Sigmoid colon (tissue), 7 donors: ENCODE data around the gene ZSCAN30. TPM values are rescaled to one million over a fixed set of nuclear protein-coding genes. Genes with fewer than 3 reads are reported as not detected.

Experiments
- DNase-seq: peaks from one replicate; pipeline ENCODE4 v3.0.0-alpha.2; 2019
- H3K27ac ChIP-seq, 4 donors: fragments of 200-600 bp; sonication (generic); one replicate each; pipeline ENCODE4 v1.5.1; 2016 to 2019; ENCODE audit warnings: mild to moderate bottlenecking in 1 of 4
- H3K27me3 ChIP-seq, 3 donors: fragments of 200-600 bp; sonication (generic); one replicate each; pipeline ENCODE4 v1.5.1; 2019; ENCODE audit warnings: mild to moderate bottlenecking in 1 of 3
- H3K36me3 ChIP-seq, 4 donors: fragments of 200-600 bp; sonication (generic); one replicate each; pipeline ENCODE4 v1.5.1; 2016 to 2019
- H3K4me1 ChIP-seq, 4 donors: fragments of 200-600 bp; sonication (generic); one replicate each; pipeline ENCODE4 v1.5.1; 2017 to 2019
- H3K4me3 ChIP-seq, 4 donors: fragments of 200-600 bp; sonication (generic); one replicate each; pipeline ENCODE4 v1.5.1; 2017 to 2019; ENCODE audit warnings: mild to moderate bottlenecking in 2 of 4, moderate library complexity in 1 of 4
- H3K9me3 ChIP-seq, 4 donors: fragments of 200-600 bp in 3 of 4; sonication (generic) in 3 of 4; one replicate each; pipeline versions ENCODE4 v1.5.1 to v1.6.1; 2013 to 2019
- EP300 ChIP-seq, 4 donors: sonication (generic); formaldehyde crosslinking; IDR thresholded peaks; one replicate each; pipeline ENCODE4 v1.6.1; 2017; ENCODE audit warnings: antibody characterized with exemption in 4 of 4
- POLR2A ChIP-seq, 2 donors: fragments of 450-650 bp; IDR thresholded peaks; one replicate each; pipeline ENCODE4 v1.6.1; 2016; ENCODE audit warnings: antibody characterized with exemption in 2 of 2, mild to moderate bottlenecking in 2 of 2, moderate library complexity in 2 of 2
- POLR2AphosphoS5 ChIP-seq, 4 donors: sonication (generic); formaldehyde crosslinking; IDR thresholded peaks; one replicate each; pipeline ENCODE4 v1.6.1; 2017; ENCODE audit warnings: antibody characterized with exemption in 4 of 4
- WGBS, 2 donors: extraction: QIAGEN DNeasy Blood & Tissue Kit; methylation state at CpG; one replicate each; pipeline ENCODE4 v1.1.7; 2013; 5-methylcytosine and 5-hydroxymethylcytosine counted together
- intact Hi-C: fragments of 100-400 bp; cut with DNase I; formaldehyde crosslinking; loops from one replicate; pipeline ENCODE4 v1.15.1; 2023
- polyA plus RNA-seq, 3 donors: library from polyadenylated mRNA; stranded (reverse); fragments of 200-250 nt; gene quantifications; one replicate each; pipeline ENCODE4 v1.2.3, GENCODE V29; 2013
- total RNA-seq, 4 donors: library from RNA; depleted of rRNA; stranded (reverse); fragments of >200 nt; gene quantifications; one replicate each; pipeline ENCODE4 v1.1.0, GENCODE V29; 2016
- TF ChIP-seq, protein P1 (sequence below), 4 experiments: fragments of 450-650 bp in 3 of 4; fragments of 200-600 bp in 1 of 4; IDR thresholded peaks; one replicate each; pipeline ENCODE4 v1.5.1; 2016 to 2019; ENCODE audit warnings: antibody characterized with exemption in 4 of 4, mild to moderate bottlenecking in 3 of 4, moderate library complexity in 2 of 4
- donor health status: healthy with polysubstance abuse.
- donor health status: Bipolar disorder and iron deficiency.
- donor health status: healthy.

Gene ZSCAN30
- total and polyA plus RNA-seq, 7 donors = 2.5 to 25.8 (median 12.5) TPM

- Histone ChIP-seq H3K4me3 (no peak overlapping the region), H3K9me3 (no peaks in the 10 kb centered on the region), H3K27me3 (no peaks in the 10 kb centered on the region), H3K4me1 (peaks cover 0 to 6% (median 0%) of the 10 kb centered on the region in 4 donors), H3K36me3 (no peaks in the 10 kb centered on the region), H3K27ac (no peak overlapping the region)
- TF ChIP-seq, protein P1, sequence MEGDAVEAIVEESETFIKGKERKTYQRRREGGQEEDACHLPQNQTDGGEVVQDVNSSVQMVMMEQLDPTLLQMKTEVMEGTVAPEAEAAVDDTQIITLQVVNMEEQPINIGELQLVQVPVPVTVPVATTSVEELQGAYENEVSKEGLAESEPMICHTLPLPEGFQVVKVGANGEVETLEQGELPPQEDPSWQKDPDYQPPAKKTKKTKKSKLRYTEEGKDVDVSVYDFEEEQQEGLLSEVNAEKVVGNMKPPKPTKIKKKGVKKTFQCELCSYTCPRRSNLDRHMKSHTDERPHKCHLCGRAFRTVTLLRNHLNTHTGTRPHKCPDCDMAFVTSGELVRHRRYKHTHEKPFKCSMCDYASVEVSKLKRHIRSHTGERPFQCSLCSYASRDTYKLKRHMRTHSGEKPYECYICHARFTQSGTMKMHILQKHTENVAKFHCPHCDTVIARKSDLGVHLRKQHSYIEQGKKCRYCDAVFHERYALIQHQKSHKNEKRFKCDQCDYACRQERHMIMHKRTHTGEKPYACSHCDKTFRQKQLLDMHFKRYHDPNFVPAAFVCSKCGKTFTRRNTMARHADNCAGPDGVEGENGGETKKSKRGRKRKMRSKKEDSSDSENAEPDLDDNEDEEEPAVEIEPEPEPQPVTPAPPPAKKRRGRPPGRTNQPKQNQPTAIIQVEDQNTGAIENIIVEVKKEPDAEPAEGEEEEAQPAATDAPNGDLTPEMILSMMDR (IDR thresholded peaks at IDR 0.05) = no peak
- TF ChIP-seq EP300 (IDR thresholded peaks at IDR 0.05) (no peak), POLR2A (IDR thresholded peaks at IDR 0.05) (no peak), POLR2AphosphoS5 (IDR thresholded peaks at IDR 0.05) (no peak)
- intact Hi-C loops = no loop called here
- DNase-seq = no peak
- WGBS, 2 donors = 93 to 96% methylated on average over 2 of the region's 2 CpGs
Measured at GRCh38 chr18:35205199-35205712, 84.8 kb downstream of the ZSCAN30 start.

DNA sequence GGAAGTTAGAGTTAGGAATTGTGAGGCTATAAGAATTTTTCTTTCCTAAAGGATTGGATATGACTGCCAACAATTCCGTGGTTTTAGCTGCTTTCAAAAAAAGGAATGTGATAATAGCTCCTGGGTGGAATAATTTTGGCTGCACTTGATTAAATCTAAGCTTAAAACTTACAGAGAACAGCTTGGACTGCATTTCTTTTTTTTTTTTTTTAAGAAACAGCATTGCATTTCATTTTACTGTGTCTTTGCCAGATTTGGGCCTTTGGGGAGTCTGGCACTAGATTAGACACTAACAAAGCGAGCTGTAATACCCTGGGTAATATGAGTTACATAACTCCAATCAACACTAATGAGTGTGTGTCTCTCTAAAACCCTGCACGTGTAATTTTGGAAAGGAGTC, 87.0 kb downstream of the ZSCAN30 start:
- Histone ChIP-seq H3K9me3 (no peaks in the 10 kb centered on the region), H3K36me3 (no peaks in the 10 kb centered on the region), H3K27ac (no peak overlapping the region), H3K27me3 (no peaks in the 10 kb centered on the region), H3K4me1 (peaks cover 0 to 6% (median 0%) of the 10 kb centered on the region in 4 donors), H3K4me3 (no peak overlapping the region)
- intact Hi-C loops = no loop called here
- TF ChIP-seq, protein P1 (IDR thresholded peaks at IDR 0.05) = no peak
- TF ChIP-seq POLR2AphosphoS5 (IDR thresholded peaks at IDR 0.05) = no peak
- TF ChIP-seq EP300 (IDR thresholded peaks at IDR 0.05) = no peak
- no peak for TF ChIP-seq POLR2A (IDR thresholded peaks at IDR 0.05)
- DNase-seq = no peak
- WGBS, 2 donors = 69 to 75% methylated on average over 3 of the region's 3 CpGs

DNA sequence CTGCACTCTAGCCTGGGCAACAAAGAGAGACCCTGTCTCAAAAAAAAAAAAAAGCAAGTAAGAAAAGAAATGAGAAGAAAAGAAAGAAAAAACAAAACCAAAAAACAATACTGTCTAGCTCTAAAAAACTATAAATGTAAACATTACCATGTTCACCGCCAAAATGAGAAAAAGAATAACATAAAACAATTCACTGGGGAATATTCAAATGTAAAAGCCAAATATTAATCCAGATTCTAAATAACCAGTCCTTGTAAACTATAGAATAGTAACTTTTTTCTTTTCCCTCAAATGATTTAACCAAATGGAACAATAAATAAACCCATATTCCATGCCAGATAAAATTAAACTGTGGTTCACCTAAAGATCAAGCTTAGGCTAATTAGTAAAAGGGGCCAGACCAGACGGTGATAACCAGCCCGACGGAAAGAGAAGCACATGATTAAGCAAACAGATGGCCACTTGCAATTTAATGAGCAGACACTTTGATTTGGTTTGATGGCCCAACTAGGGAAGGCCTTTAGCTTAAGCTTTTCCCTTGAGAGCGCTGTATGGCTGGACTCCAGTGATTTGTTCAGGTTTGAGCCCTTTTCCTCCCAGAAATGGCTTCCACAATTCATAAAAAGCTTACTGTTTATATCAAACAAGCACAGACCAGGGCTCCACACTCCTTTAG, 88.6 kb downstream of the ZSCAN30 start:
- H3K27me3 ChIP-seq = no peaks in the 10 kb centered on the region
- no peaks in the 10 kb centered on the region for H3K36me3 ChIP-seq
- no peak overlapping the region for H3K4me3 ChIP-seq
- H3K9me3 ChIP-seq = no peaks in the 10 kb centered on the region
- no peak overlapping the region for H3K27ac ChIP-seq
- 84 to 88% methylated on average over 5 of the region's 5 CpGs for WGBS, 2 donors
- no peak for DNase-seq
- peaks cover 0 to 6% (median 0%) of the 10 kb centered on the region in 4 donors for H3K4me1 ChIP-seq
- TF ChIP-seq POLR2A (IDR thresholded peaks at IDR 0.05) = no peak
- TF ChIP-seq, protein P1 (IDR thresholded peaks at IDR 0.05) = no peak
- no peak for TF ChIP-seq POLR2AphosphoS5 (IDR thresholded peaks at IDR 0.05)
- TF ChIP-seq EP300 (IDR thresholded peaks at IDR 0.05) = no peak
- intact Hi-C loops = no loop called here

Other genes with a start within 250 kb of the ZSCAN30 start
- gene MAPRE2, start 248.8 kb downstream of the ZSCAN30 start, total RNA-seq = 10 to 100 TPM; 14.0 to 31.6 (median 27.9) TPM
- gene MAPRE2, start 248.8 kb downstream of the ZSCAN30 start, polyA plus RNA-seq = 10 to 100 TPM; 16.8 to 21.0 (median 19.1) TPM
- gene ZNF397, start 49.2 kb downstream of the ZSCAN30 start, total RNA-seq = 10 to 100 TPM; 25.5 to 33.2 (median 31.5) TPM
- gene ZNF397, start 49.2 kb downstream of the ZSCAN30 start, polyA plus RNA-seq = 10 to 100 TPM in 1 of 3 donors, 1 to 10 TPM in 2; 7.8 to 14.7 (median 8.3) TPM
- 10 to 100 TPM; 32.4 to 49.4 (median 42.9) TPM for gene ZNF24, start 54.2 kb upstream of the ZSCAN30 start, total RNA-seq
- 10 to 100 TPM; 12.0 to 15.5 (median 14.6) TPM for gene ZNF24, start 54.2 kb upstream of the ZSCAN30 start, polyA plus RNA-seq
- 1 to 10 TPM; 1.9 to 3.3 (median 2.2) TPM for gene ZNF396, start 87.1 kb upstream of the ZSCAN30 start, total RNA-seq
- 1 to 10 TPM; 1.6 to 2.5 (median 1.8) TPM for gene ZNF396, start 87.1 kb upstream of the ZSCAN30 start, polyA plus RNA-seq
- gene INO80C, start 207.7 kb upstream of the ZSCAN30 start, total RNA-seq = 10 to 100 TPM in 1 of 4 donors, 1 to 10 TPM in 3; 3.7 to 25.5 (median 5.2) TPM
- 10 to 100 TPM; 34.8 to 44.9 (median 36.3) TPM for gene INO80C, start 207.7 kb upstream of the ZSCAN30 start, polyA plus RNA-seq